HG03558 (cell line): Measurements from ENCODE around the gene GOLGA6L25.
"Not testable (repeated sequence)": the region's sequence is repeated elsewhere in the genome, so short reads cannot be mapped to it uniquely, and the experiment has no call there.

Source experiments
- ATAC-seq: cut with Tn5 transposase; IDR thresholded peaks from one replicate; pipeline ENCODE4 v1.9.1; 2021; ENCODE audit warnings: moderate number of reproducible peaks; ENCODE audit not compliant: unreplicated experiment; ENCODE audit errors: extremely low read depth

GOLGA6L25 gene, protein sequence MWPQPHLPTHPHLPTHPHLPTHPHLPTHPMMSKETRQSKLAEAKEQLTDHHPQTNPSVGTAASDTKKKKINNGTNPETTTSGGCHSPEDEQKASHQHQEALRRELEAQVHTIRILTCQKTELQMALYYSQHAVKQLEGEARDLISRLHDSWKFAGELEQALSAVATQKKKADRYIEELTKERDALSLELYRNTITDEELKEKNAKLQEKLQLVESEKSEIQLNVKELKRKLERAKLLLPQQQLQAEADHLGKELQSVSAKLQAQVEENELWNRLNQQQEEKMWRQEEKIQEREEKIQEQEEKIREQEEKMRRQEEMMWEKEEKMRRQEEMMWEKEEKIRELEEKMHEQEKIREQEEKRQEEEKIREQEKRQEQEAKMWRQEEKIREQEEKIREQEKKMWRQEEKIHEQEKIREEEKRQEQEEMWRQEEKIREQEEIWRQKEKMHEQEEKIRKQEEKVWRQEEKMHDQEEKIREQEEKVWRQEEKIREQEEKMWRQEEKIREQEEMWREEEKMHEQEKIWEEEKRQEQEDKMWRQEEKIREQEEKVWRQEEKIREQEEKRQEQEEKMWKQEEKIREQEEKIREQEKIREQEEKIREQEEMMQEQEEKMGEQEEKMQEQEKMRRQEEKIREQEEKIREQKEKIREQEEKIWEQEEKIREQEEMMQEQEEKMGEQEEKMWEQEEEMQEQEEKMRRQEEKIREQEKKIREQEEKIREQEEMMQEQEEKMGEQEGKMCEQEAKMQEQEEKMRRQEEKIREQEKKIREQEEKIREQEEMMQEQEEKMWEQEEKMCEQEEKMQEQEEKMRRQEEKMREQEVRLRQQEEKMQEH

GRCh38 chr15:28553268-28553667, at the start of gene GOLGA6L25:
Gene GOLGA6L25, plus strand, starts transcription at chr15:28553568. Its CDS starts 61 bp downstream, at chr15:28553629.
- not testable (repeated sequence) for ATAC-seq

GRCh38 chr15:28508217-28508889, 45.0 kb upstream of the GOLGA6L25 start:
- not testable (repeated sequence) for ATAC-seq

DNA sequence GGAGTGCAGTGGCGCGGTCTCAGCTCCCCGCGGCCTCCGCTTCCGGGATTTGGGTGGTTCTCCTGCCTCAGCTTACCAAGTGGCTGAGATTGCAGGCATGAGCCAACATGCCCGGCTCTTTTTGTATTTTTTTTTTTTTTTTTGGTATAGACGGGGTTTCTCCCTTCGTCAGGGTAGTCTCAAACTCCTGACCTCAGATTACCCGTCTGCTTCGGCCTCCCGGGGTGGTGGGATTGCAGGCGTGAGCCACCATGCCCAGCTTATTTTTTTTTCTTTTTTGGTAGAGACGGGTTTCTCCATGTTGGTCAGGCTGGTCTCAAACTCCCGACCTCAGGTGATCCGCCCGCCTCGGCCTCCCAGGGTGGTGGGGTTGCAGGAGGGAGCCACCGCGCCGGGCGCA, 39.2 kb upstream of the GOLGA6L25 start:
- ATAC-seq = not testable (repeated sequence)

- ATAC-seq = not testable (repeated sequence)
Observed at GRCh38 chr15:28515208-28515607, 38.2 kb upstream of the GOLGA6L25 start.

DNA sequence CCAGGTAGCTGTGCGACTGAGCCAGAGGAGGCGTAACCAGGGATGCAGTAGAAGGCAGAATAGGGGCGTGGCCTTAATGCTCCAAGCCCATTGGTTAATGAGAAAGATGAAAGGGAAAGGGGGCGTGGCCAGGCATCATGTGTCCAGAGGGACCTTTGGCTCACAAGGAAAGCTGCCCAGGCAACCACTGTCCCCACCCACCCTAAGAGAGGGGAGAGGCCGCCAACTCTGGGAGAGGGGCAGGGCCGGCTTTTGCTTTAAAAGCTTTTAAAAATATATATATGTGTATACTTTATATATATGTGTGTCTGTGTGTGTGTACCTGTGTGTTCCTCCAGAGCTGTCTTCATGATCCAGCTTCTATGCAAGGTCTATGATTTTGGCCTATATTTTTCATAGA, 20.4 kb upstream of the GOLGA6L25 start, which contains the start of gene GOLGA8G:
Gene GOLGA8G, minus strand, starts transcription at position 18 of the 400 bp plus-strand sequence. CDS start 62 bp downstream, outside the sequence.
- ATAC-seq = not testable (repeated sequence)

DNA sequence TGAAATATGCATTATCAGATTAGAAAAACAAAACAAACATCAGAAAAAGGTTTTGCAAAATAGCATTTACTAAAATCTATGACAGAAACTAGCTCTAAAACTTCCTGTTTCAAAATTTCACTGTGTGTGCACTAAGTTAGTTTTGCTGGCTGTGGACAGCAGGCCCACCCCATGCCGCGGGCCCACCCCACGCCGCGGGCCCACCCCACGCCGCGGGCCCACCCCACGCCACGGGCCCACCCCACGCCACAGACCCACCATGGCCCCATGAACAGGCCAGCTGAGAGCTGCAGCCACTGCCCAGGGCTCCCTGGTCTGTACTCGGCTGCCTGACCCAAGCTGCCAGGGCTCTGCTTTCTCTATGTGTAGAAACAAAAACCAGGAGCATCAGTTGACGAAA, 20.0 kb downstream of the GOLGA6L25 start:
- not testable (repeated sequence) for ATAC-seq

DNA sequence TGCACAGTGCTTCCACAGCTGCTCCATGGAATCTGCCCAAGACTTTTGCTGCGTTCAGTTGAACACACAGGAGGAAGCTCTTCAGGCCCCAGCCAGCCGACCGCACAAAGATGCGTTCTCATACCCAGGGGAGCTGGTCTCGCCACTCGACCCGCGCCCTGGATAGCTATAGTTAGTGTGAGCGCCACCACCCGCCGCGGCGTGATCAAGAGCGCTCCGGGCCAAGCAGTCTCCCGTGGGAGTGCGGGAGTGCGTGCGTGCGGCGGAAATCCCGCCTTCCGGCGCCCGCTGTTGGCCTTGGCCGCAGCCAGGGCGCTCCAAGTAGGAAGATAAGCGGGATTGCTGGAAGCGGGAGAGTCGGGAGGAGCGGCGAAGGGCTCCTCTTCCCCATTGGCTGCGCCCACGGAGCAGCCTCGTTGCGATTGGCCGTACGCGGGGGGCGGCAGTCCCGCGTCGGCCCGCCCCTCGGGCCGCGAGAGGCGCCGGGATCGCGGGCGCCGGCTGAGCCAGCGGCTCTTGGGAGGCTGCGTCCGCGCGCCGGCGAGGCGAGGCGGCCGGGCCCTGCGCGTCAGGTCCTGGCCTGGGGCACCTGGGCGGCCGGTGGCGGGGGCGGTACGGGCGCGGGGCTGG, 35.7 kb downstream of the GOLGA6L25 start:
- ATAC-seq = not testable (repeated sequence)

DNA sequence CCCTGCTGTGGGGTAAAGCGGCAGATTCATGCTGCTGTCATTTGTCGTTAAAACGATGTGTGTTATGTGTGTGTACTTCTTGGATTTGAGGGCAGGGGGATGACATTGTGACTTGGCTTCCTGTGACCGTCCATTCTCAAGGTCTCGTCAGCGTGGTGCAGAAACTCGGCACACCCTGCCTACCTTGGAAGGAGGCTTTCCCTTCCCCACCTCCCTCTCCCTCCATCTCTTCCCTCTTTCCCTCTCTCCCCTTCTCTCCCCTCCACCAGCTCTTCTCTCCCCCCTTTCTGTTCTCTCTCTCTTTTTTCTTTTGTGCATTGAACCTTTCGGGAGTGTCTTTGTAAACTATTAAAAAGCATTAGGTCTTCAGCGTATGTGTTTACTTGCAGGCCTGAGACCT, 36.4 kb downstream of the GOLGA6L25 start:
- not testable (repeated sequence) for ATAC-seq

DNA sequence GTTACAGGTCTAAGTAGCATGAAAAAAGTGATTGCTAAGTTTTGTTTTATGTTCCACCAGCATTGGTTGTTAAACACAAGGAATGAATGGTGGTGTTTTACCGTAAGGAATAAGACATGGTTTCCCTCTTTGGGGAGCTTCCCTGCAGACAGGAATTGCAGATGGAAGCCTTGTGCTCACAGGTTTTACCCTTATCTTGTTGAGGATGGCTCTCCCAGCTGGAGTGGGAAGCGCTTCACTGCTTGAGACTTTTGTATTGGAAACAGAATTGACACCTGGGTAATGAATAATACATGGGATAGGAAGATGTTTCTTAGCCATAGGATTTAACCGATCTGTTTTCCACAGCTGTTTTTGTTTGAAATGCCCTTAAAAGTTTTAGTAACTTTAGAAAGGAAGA, 39.0 kb downstream of the GOLGA6L25 start:
- not testable (repeated sequence) for ATAC-seq

DNA sequence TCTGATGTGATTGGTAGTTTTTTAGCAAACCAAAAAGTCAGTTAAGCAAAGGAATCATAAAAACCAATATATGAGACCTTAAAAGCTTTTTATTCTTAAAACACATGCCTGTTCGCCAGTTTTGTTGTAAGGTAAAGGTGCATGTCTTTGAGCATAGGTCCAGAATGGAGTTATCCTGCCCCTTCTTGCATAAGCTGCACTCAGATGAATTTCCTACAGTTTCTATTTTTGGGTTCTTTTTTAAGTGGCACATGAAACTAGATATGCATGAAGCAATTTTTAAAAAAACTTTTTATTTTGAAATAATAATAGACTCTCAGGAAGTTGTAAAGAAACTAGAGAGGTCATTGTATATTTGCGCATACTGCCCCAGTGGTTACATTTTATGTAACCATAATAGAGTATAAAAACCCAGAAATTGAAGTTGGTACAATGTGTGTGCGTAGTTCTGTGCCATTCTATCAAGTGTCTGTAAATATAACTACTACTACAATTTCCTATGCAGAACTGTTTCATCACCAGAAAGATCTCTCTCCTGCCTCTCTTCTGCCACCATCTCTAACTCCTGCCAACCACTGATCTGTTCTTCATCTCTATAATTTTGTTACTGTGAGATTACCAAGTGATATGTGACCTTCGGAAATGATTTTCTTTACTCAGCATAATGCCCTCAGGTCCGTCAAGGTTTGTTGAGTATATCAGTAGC, 40.2 kb downstream of the GOLGA6L25 start:
- ATAC-seq = not testable (repeated sequence)

GRCh38 chr15:28597471-28597870, 44.1 kb downstream of the GOLGA6L25 start:
- not testable (repeated sequence) for ATAC-seq

DNA sequence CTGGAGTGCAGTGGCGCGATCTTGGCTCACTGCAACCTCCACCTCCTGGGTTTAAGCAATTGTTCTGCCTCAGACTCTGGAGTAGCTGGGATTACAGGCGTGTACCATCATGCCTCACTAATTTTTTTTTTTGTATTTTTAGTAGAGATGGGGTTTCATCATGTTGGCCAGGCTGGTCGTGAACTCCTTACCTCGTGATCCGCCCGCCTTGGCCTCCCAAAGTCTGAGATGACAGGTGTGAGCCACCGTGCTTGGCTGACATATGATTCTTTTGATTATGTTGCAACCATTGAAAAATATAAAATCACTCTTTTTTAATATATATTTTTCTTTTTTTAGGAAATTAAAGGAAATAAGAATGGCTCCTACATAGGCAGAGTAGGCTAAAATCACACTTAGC, 44.8 kb downstream of the GOLGA6L25 start:
- not testable (repeated sequence) for ATAC-seq

GRCh38 chr15:28602152-28602551, 48.8 kb downstream of the GOLGA6L25 start:
- ATAC-seq = not testable (repeated sequence)
